HCEC 1CT (cell line): ENCODE measurements around the gene DLX3.

Experiments
- DNase-seq: peaks from one replicate; pipeline ENCODE4 v3.0.0-alpha.2; 2017

DLX3 gene

GRCh38 chr17:49971199-49971847 lies 23.7 kb downstream of the DLX3 start:
- no peak for DNase-seq

- no peak for DNase-seq
Measured at GRCh38 chr17:49970498-49970897, 24.5 kb downstream of the DLX3 start.

- no peak for DNase-seq
Measured at GRCh38 chr17:49969795-49970389, 25.1 kb downstream of the DLX3 start.

- DNase-seq = no peak
Measured at GRCh38 chr17:49969134-49969759, 25.8 kb downstream of the DLX3 start, which contains the start of gene DLX4. Gene DLX4 (plus strand): TSS chr17:49969190. CDS start chr17:49969469, 279 bp downstream.

- DNase-seq = peak; percentile 35
Measured at GRCh38 chr17:49968405-49969133, 26.5 kb downstream of the DLX3 start.

GRCh38 chr17:49967621-49968404 lies 27.2 kb downstream of the DLX3 start:
- no peak for DNase-seq

GRCh38 chr17:49967205-49967604 lies 27.8 kb downstream of the DLX3 start:
- DNase-seq = no peak

- DNase-seq = no peak
Measured at GRCh38 chr17:49966767-49967166, 28.3 kb downstream of the DLX3 start.

GRCh38 chr17:49965524-49965909 lies 29.5 kb downstream of the DLX3 start:
- DNase-seq = no peak

GRCh38 chr17:49964769-49965523 lies 30.1 kb downstream of the DLX3 start:
- DNase-seq = no peak

- DNase-seq = no peak
Measured at GRCh38 chr17:49964303-49964768, 30.7 kb downstream of the DLX3 start.

GRCh38 chr17:49963626-49964302 lies 31.3 kb downstream of the DLX3 start:
- DNase-seq = no peak

GRCh38 chr17:49963309-49963625 lies 31.8 kb downstream of the DLX3 start:
- DNase-seq = no peak

GRCh38 chr17:49962599-49963308 lies 32.3 kb downstream of the DLX3 start:
- no peak for DNase-seq

- DNase-seq = no peak
Measured at GRCh38 chr17:49959183-49959935, 35.7 kb downstream of the DLX3 start.

GRCh38 chr17:49958723-49959122 lies 36.3 kb downstream of the DLX3 start:
- no peak for DNase-seq

- no peak for DNase-seq
Measured at GRCh38 chr17:49957350-49957749, 37.7 kb downstream of the DLX3 start.

- no peak for DNase-seq
Measured at GRCh38 chr17:49956780-49957179, 38.2 kb downstream of the DLX3 start.

- DNase-seq = no peak
Measured at GRCh38 chr17:49955157-49955556, 39.9 kb downstream of the DLX3 start.

GRCh38 chr17:49952912-49953497 lies 42.0 kb downstream of the DLX3 start:
- no peak for DNase-seq
